HepG2 (cell line): Measurements from ENCODE around the gene WSB1. TPM values are rescaled to one million over a fixed set of nuclear protein-coding genes. Genes with fewer than 3 reads are reported as not detected.
A peak's percentile ranks its signal among the peaks of the same experiment; 100 is the strongest.

Experiments used
- AGO1 ChIP-seq: fragments of 200-400 bp; formaldehyde crosslinking; IDR thresholded peaks from 2 replicates; pipeline ENCODE4 v1.6.1; 2017; ENCODE audit warnings: mild to moderate bottlenecking, low read depth, low read length, moderate library complexity; ENCODE audit not compliant: poor library complexity, severe bottlenecking
- E2F2 ChIP-seq: sonication (generic); formaldehyde crosslinking; IDR thresholded peaks from 2 replicates; pipeline ENCODE4 v1.4.0; 2020; ENCODE audit warnings: missing genetic modification reagents, borderline replicate concordance
- GMEB1 ChIP-seq: sonication (generic); formaldehyde crosslinking; IDR thresholded peaks from 2 replicates; pipeline ENCODE4 v1.5.1; 2020; ENCODE audit warnings: missing genetic modification reagents, mild to moderate bottlenecking, borderline replicate concordance
- PBX3 ChIP-seq: sonication (generic); formaldehyde crosslinking; IDR thresholded peaks from 2 replicates; pipeline ENCODE4 v1.8.1; 2023; ENCODE audit warnings: missing genetic modification reagents, inconsistent platforms, borderline replicate concordance
- PRDM15 ChIP-seq: sonication (generic); formaldehyde crosslinking; IDR thresholded peaks from 2 replicates; pipeline ENCODE4 v1.4.0; 2020; ENCODE audit warnings: missing genetic modification reagents
- RBM22 ChIP-seq: fragments of 200-400 bp; formaldehyde crosslinking; optimal IDR thresholded peaks from 2 replicates; pipeline ENCODE3; 2017; ENCODE audit warnings: mild to moderate bottlenecking, low read length, moderate library complexity
- RCOR2 ChIP-seq: IDR thresholded peaks from 2 replicates; pipeline ENCODE4 v1.6.1; 2016; ENCODE audit warnings: missing biosample characterization, missing genetic modification reagents
- ZBTB43 ChIP-seq: sonication (generic); formaldehyde crosslinking; conservative IDR thresholded peaks from 2 replicates; pipeline ENCODE4 v1.4.0; 2020; ENCODE audit warnings: missing genetic modification reagents
- ZNF512 ChIP-seq: sonication (generic); formaldehyde crosslinking; IDR thresholded peaks from 2 replicates; pipeline ENCODE4 v1.4.0; 2020; ENCODE audit warnings: mild to moderate bottlenecking, missing genetic modification reagents
- ZNF547 ChIP-seq: sonication (generic); formaldehyde crosslinking; IDR thresholded peaks from 2 replicates; pipeline ENCODE4 v1.5.1; 2020; ENCODE audit warnings: mild to moderate bottlenecking, missing genetic modification reagents
- ZNF781 ChIP-seq: sonication (generic); formaldehyde crosslinking; IDR thresholded peaks from 2 replicates; pipeline ENCODE4 v1.5.1; 2020; ENCODE audit warnings: borderline replicate concordance, mild to moderate bottlenecking, missing genetic modification reagents; ENCODE audit errors: not compliant biosample characterization
- ZXDC ChIP-seq: sonication (generic); formaldehyde crosslinking; IDR thresholded peaks from 2 replicates; pipeline ENCODE4 v1.5.0; 2020; ENCODE audit warnings: mild to moderate bottlenecking, missing genetic modification reagents
- polyA plus RNA-seq, 8 experiments: library from polyadenylated mRNA; depleted of rRNA in 3 of 8; stranded (reverse) in 7 of 8; unstranded in 1 of 8; fragments of >200 nt; fragmentation: Illumina TruSeq in 4 of 8; extraction: Trizol in 4 of 8; gene quantifications; 2 replicates each; pipeline versions ENCODE4 v1.2.1 to v1.2.3, GENCODE V29; 2011 to 2016; ENCODE audit warnings: low read depth in 4 of 8, missing spikeins in 1 of 8, mixed read lengths in 1 of 8; ENCODE audit not compliant: insufficient read depth in 1 of 8
- total RNA-seq, 5 experiments: library from RNA; depleted of rRNA; stranded (reverse); fragments of >200 nt; fragmentation: Illumina TruSeq; extraction: Trizol; gene quantifications; 2 replicates each; pipeline ENCODE4 v1.2.3, GENCODE V29; 2016; ENCODE audit warnings: low read depth in 1 of 5

WSB1 gene
- total and polyA plus RNA-seq, 2 of the 13 experiments (the other 11 are each of a cell fraction or from before 2014, with no cell fraction given), result 81.3 to 294 TPM

GRCh38 chr17:27293898-27294688 is at the start of gene WSB1 (continued):
- TF ChIP-seq ZXDC (CRISPR knock-in tag), result peak; percentile 84; the same call in 1 of the 2 replicates
- peak; percentile 63; the same call in 1 of the 2 replicates for TF ChIP-seq ZNF547 (CRISPR knock-in tag)
- TF ChIP-seq RCOR2 (CRISPR knock-in tag), result 0 out of 2 replicates have a peak, but pooled peaks have one; percentile 44
- 0 out of 2 replicates have a peak, but pooled peaks have one; percentile 53 for TF ChIP-seq ZBTB43
- TF ChIP-seq RBM22, result no peak
- TF ChIP-seq ZNF512 (CRISPR knock-in tag), result no peak
- TF ChIP-seq AGO1, result no peak
- peak; percentile 97 for TF ChIP-seq GMEB1 (CRISPR knock-in tag)
- no peak for TF ChIP-seq PRDM15
- 0 out of 2 replicates have a peak, but pooled peaks have one; percentile 61 for TF ChIP-seq E2F2
- no peak for TF ChIP-seq PBX3 (CRISPR knock-in tag)
- peak; percentile 65 for TF ChIP-seq ZNF781
